ENCODE measurements around the gene LRRC58.
"Not testable (repeated sequence)": the region's sequence is repeated elsewhere in the genome, so short reads cannot be mapped to it uniquely, and the experiment has no call there.

Gene LRRC58

DNA sequence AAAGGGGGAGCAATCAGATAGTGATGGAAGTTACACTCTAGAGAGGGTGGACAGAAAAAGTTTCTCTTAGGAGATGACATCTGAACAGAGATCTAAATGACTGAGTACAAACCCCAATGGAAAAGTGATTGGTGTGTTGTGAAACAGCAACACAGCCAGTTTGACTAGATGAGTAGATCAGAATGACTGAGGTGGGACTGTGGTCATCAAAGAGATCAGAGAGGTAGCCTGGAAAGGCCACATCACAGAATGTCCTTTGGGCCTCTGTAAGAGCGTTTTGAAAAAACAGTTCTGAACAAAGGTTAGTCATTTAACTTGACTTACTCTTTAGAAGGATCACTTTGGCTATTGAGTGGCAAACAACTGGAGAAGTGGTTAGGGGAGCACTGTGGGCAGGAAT, 10.6 kb downstream of the LRRC58 start:
- no peak for FAIRE-seq

DNA sequence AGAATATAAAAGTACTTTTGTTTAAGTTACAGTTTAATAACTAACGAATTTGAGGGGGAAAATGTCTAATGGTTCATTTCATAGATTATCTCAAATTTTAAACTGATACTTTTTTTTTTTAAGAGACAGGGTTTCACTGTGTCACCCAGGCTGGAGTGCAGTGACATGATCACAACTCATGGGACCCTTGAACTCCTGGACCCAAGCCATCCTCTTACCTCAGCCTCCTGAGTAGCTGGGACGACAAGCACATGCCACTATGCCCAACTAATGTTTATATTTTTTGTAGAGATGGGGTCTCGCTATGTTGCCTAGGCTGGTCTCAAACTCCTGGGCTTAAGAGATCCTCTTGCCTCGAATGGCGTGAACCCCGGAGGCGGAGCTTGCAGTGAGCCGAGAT, 16.5 kb downstream of the LRRC58 start:
- no peak for FAIRE-seq

DNA sequence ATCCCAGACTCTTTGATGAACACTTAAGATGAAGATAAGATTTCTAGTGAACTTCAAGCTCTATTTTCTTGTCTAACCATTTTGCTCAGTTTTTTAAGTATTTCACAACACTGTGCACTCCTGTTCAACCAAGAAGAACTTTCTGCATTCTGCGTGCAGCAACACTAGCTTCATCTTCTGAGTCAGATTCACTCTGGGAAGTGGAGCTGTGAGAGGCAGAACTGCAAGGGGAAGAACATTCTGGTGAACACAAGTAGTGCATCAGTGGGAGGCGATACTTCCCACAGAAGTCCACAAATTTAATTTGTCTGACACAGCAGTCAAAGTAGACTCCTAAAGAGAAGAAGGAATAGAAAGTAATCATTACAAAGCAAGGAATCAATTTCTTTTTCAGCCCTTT, 18.1 kb downstream of the LRRC58 start:
- no peak for FAIRE-seq

DNA sequence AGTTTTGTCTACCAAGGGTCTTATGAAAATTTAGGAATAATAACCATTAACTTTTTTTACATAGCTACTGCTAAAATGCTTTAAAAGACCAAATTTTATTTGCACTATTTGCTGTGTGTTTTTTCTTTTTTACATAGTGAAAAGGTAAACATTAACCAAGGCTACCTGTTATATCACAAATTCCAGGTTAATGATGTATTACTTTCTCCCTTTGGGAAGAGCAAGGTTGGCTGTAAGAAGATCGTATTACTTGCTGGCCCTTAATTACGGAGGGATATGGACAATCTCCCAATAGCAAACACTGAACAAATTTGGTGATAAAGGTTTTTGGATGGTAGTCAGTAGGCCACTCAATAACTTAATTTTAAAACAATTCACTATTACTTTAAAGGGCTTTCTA, 22.4 kb downstream of the LRRC58 start:
- no peak for FAIRE-seq

DNA sequence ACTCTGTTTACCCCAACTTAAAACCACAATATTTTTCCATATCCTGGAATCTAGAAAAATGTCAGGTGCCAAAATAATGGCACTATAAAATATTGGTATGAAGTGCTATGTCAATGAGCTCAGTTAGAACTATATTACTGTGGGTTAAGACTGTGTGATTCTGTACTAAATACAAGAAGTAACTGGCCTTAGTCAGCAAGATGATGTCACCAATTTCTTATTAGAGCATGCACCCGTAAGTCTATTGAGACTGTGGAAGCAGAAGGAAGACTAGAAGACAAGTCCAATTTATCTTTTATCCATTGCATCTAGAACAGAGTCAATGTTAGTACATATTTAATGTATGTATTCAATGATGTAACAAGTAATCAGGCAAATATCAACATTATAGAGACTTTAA, 25.0 kb downstream of the LRRC58 start:
- FAIRE-seq = no peak

DNA sequence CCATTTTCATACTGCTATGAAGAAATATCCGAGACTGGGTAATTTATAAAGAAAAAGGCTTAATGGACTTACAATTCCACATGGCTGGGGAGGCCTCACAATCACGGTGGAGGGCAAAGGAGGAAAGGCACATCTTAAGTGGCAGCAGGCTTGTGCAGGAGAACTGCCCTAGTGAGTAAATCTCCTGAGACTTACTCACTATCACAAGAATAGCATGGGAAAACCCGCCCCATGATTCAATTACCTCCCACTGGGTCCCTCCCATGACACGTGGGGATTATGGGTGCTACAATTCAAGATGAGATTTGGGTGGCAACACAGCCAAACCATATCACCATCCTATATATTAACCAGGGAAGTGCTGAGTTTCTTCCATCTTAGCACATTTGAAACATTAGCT, 25.4 kb downstream of the LRRC58 start:
- FAIRE-seq = not testable (repeated sequence)

DNA sequence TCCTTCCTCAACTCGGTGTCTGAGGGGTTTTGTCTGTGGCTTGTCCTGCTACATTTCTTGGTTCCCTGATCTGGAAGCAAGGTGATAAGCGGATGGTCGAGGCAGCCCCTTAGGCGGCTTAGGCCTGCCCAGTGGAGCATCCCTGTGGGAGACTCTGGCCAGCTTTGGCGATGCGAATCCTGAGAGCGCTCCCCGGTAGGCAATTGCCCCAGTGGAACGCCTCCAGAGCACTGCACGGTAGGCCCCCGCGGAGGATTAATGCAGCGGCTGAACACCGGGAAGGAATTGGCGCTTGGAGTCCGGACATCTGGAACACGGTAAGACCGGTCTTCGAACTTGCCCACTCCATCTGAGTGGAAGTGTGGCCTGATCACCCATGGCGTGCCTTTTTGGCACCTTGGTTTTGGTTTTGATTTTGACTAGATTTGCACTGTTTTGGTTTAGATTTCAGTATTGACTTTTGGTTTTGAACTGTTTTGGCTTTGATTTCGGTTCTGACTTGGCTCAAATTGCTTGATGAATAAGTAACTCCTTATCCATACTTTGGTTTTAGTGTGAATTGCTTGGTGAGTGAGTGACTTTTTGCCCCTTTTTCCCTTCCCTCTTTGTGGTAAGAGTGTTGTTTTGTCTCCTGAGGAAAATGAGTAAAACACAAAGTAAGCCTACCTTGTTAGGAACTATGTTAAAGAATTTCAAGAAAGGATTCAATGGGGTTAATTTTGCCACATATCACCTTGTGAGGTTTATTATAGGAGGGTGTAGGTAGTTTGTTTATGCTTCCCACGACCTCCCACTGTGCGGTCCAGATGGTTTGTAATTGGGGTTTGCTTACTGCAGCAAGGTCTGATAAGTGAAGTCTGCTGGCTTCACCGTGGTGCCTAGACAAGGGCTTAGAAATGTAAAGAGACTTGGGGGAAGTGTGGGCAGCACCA, 37.0 kb downstream of the LRRC58 start:
- FAIRE-seq = no peak

DNA sequence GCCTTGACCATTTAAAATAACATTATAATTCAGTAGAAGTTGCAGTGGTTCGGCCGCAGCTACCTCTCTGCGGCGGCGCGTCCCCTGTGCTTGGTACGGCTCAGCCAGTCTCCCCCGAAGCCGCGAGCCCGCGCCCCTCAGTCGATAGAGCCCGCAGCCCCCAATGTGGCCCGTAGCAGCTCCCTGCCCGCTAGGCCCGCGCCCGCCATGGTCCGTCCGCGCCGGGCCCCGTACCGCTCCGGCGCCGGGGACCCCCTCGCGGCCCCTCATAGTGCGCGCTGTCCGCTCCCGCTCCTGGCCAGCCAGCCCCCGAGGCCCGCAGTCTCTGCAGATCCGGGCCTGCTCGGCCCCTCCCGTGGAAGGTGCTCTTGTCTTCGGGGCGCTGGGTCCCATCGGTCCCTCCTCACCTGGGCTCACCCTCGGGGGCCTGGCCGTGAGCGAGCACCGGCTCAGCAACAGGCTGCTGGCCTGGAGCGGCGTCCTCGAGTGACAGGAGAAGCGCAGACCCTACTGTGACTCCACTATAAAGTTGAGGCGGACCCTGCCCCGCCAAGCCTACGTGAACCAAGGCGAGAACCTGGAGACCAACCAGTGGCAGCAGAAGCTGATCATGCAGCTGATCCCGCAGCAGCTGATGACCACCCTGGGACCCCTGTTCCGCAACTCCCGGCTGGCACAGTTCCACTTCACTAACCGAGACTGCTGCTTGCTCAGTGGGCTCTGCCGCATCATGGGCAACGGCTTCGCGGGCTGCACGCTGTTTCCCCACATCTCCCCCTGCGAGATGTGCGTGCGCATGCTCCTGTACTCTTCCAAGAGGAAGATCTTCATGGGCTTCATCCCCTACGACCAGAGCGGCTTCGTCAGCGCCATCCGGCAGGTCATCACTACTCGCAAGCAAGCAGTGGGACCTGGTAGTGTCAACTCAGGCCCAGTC, 42.4 kb downstream of the LRRC58 start:
- FAIRE-seq = no peak

DNA sequence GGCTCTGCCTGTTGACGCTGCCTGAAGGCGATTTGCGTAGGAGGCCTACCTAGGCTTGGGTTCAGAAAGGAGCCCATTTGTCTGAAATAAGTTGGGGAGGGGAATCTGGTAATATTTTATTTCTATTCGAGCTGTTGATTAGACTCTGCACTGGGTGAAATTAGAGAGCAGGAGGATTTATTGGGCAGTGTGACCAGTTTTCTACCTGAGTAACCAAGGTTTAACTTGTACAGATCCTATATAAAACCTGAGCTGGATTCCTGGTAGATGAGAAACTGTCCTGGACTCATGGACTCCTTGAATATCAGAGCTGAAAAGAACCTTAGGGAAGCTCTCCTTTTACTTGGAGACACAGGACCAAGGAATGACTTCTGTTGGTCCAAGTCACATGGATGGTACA, 44.5 kb downstream of the LRRC58 start:
- no peak for FAIRE-seq

DNA sequence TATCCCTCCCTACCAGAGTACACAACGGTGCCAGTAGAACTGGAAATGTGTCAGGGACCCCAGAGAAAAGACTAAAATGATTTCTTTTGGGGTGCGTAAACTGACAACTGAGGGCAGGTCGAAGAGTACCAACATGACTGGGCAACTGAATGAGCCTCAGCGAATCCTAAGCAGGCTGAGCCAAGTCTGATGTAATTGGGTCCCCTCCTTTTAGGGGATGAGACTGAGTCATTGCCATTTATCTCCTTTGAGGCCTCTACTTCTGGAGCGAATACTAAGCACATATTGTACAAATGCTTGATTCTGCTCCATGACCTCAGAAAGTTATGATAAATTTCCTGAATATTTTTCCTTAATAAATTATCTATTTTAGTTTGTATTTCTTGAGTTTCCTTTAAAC, 46.8 kb downstream of the LRRC58 start:
- FAIRE-seq = no peak

DNA sequence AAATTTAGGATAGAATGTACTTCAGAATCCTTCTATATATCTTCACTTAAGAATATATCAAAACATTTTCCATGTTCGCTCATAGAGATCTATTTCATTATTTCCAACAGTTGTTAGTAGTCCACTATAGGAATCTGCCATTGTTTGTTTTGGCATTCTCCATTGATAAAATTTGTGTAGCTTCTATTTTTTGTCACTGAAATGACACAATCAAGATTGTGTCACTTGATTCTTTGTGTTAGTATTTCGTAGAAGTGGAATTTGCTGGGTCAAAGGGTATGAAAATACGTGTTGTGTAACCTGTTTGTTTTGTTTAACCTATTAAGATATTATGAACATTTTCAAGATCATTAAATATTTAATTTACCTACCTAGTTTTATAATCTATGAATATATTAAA, 48.2 kb downstream of the LRRC58 start:
- no peak for FAIRE-seq

DNA sequence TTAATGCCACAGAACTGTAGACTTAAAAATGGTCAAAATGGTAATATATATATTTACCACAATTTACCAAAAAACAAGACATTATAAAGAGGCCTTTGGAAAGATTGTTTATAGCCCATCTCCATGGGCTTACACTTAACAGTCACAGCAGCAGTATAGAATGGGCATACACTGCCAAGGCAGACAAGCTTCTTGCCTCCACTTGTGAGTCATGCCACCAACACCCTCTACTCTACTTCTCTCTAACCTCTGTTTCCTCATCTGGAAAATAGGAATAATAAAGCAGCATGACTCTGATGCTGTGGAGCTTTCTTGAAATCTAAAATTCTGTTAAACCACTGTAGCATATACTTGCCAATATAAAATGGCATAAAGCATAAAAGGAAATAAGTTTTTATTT, 49.8 kb downstream of the LRRC58 start:
- FAIRE-seq = no peak

DNA sequence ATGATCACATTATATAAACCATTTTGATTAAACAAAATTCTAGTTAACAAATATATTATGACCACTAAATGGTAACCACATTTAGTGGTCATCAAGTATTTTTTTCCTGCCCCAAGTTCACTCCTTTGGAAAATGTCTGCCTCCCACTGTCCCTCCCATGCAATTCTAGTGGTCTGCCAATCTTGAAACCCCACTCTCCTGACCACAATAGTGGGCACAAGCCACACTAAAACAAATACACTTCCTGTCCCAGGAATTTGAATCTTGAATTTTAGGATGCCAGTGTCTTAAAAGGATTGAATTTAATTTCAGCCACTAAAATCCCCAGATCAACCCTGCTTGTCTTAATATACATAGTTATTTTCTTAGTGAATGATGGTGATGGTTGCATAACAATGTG, 50.2 kb downstream of the LRRC58 start:
- no peak for FAIRE-seq

DNA sequence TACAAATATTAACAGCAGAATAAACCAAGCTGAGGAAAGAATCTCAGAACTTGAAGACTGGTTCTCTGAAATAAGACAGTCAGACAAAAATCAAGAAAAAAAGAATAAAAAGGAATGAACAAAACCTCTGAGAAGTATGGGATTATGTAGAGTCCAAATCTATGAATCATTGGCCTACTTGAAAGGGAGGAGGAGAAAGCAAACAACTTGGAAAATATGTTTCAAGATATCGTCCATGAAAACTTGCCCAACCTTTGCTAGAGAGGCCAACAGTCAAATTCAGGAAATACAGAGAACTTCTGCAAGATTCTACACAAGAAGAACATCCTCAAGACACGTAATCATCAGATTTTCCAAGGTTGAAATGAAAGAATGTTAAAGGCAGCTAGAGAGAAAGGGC, 57.6 kb downstream of the LRRC58 start:
- FAIRE-seq = not testable (repeated sequence)

DNA sequence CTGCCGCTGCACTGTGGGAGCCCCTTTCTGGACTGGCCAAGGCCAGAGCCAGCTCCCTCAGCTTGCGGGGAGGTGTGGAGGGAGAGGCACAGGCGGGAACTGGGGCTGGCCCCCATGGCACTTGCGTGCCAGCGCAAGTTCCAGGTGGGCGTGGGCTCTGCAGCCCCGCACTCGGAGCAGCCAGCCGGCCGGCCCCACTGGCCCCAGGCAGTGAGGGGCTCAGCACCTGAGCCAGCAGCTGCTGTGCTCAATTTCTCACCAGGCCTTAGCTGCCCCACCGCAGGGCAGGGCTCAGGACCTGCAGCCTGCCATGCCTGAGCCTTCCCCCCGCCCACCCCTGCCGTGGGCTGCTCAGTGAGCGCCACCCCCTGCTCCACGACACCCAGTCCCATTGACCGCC, 59.5 kb downstream of the LRRC58 start:
- no peak for FAIRE-seq

DNA sequence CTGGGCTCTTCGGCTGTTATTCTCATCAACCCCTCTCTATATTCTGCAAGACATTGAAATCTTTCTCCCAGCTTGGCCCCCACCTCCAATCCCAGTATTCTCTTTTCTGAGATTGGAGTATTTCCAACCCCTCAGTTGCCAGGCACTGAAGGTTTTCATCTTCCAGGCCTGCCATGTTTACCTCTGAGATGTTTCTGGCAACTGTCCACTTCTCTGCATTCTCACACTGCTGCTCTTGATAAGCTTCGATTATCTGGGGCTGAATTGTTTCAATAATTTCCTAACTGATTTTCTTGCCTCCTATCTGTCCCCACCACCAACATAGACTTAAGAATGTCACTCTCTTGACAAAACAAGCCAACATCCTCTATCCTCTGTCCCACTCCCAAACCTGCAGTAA, 62.7 kb downstream of the LRRC58 start:
- no peak for FAIRE-seq

DNA sequence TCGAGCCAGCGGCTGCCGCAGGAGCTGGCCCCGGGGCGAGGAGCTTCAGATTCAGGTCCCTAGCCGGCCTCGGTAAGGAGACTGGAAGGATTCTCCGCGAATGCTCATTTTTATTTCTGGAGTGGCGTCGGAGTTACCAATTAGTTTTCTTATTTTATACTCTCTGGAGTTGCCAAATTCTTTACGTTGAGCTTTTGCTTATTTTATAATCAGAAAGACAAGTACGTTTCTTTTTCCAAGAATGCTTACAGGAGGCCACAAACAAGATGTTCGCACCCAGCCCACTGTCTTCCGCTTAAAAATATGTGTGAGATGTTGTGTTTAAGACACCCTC, 63.7 kb downstream of the LRRC58 start:
- no peak for FAIRE-seq

DNA sequence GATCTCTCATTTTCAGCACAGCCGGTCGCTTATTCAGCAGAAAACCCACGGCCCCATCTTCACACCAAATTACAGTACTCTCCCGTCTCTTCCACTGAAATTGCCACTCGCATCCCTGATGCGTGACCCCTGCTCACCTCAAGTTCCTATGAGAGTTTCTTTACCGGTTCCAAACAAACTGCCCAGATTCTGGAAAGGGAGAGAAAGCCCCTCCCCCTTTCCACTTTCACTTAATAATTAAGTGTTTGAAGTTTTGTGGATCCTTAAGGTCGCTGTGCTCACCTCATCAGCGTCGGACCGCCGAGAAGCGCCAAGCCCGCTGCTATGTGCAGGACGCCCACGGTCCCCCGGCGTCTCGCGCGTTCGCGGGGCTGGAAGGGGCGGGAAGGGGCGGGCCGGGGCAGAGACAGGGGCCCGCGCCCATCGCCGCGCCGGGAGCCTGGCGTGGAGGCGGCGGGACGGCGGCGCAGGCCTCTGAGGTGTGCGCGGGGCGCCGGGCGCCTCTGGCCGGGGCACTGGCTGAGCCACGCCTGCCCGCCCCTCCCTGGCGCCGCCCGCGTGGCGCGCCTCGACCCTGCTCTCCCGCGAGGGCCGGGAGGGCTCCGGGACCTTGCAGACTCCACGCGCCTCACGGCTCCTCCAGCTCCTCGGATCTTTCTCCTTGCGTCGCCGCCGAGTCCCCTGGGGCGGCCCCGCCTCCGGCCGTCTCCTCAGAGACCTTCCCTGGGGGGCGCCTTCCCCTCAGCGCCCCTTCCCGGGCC, 64.2 kb downstream of the LRRC58 start, which contains the start of gene GPR156:
GPR156 (minus strand) TSS at position 476 of the 761 bp plus-strand sequence. CDS start 41,124 bp downstream, outside the sequence.
- FAIRE-seq = no peak

DNA sequence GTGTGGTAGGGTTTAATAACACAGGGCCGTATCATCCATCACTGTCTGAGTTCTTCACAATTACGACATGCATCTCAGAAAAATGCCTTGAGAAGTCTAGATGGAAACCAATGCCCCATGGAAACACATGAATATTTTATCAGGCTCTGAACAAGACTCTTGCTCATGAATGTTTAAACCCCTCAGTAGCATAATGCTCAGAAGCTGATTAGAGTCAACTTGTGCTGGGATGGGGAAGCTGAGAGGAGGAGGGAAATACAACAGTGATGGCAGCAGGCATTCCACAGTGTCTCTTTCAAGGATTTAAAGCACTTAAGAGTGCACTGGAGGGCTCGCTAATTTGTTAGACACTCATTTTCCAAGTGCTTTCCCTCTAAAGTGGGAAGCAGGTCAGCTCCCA, 67.9 kb downstream of the LRRC58 start:
- no peak for FAIRE-seq

DNA sequence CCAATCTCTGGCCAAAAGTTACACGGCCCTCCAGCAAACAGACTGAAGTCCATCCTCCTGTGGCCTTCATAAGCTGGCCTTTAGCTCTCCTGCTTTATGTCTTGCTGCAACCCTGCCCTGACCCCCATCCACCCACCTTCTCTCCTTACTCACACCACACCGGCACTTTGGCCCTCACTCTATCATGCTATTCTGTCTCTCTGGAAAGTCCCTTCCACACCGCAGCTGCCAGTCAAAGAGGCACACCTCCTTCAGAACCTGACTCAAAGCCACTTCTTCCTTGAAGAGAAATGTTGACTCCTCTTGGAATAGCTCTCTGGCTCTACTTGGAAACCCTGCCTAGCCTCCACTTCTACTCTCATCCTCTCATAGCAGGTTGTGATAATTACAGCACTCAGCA, 68.6 kb downstream of the LRRC58 start:
- FAIRE-seq = no peak

DNA sequence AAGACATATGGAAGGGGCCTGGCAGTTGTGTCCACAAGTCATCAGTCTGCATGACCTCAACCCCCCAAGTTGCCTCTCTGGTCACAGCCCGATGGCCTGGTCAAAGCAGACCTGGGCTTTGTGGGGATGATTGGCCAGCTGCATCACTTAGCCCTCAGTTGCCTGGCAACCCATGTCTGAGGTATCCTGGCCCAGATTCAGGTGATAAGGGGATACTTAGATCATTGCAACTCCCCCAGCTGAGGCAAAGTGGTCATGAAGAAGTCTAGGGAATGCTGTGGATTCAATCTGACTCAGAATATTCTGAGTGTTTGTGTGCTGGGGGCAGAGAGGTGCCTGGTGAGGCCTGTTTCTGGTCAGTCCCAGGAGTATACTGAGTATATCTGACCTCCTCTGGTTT, 69.1 kb downstream of the LRRC58 start:
- no peak for FAIRE-seq

DNA sequence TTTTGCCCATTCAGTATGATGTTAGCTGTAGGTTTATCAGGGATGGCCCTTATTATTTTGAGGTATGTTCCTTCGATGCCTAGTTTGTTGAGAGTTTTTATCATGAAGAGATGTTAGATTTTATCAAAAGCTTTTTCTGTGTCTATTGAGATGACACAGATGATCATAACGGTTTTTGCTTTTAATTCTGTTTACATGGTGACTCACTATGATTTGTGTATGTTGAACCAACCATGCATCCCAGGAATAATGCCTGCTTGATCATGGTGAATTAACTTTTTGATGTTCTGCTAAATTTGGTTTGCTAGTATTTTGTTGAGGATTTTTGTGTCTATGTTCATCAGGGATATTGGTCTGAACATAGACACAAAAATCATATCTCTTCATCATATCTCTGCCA, 72.4 kb downstream of the LRRC58 start:
- no peak for FAIRE-seq

DNA sequence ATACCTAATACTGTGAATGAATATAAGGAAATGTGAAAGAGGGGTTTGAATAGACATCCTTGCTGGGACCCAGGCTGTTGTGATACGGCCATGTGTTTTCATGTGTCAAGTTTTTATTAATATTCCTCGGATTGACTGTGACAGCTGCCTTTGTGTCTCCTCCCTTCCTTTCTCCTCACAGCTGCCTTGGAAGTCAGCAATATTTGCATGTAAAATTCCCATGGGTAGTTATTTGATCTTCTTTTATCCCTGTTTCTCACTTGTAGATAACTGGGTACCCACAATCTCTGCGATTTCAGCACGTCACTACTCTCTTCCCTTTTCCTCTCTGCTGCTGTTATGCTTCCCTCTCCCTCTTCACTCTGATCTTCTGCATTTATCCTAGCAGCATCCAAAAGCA, 73.5 kb downstream of the LRRC58 start:
- FAIRE-seq = no peak
